Globus pallidus (tissue), 1 donor: ENCODE results near the gene RDH12.
"Not testable (repeated sequence)": the region's sequence is repeated elsewhere in the genome, so short reads cannot be mapped to it uniquely, and the experiment has no call there.

ENCODE experiments used
- DNase-seq: peaks from one replicate; pipeline ENCODE4 v3.0.0-alpha.2; 2015; ENCODE audit warnings: low spot score

The RDH12 gene

GRCh38 chr14:67705211-67705610, 3.5 kb downstream of the RDH12 start:
- DNase-seq = peak; percentile 8

GRCh38 chr14:67709346-67709745, 7.7 kb downstream of the RDH12 start:
- DNase-seq = not testable (repeated sequence)

- not testable (repeated sequence) for DNase-seq
Measured at GRCh38 chr14:67709796-67710195, 8.1 kb downstream of the RDH12 start.

GRCh38 chr14:67710209-67710608, 8.5 kb downstream of the RDH12 start:
- no peak for DNase-seq

GRCh38 chr14:67717048-67717447, 15.4 kb downstream of the RDH12 start:
- no peak for DNase-seq

GRCh38 chr14:67718265-67718664, 16.6 kb downstream of the RDH12 start:
- no peak for DNase-seq

GRCh38 chr14:67719385-67719784, 17.7 kb downstream of the RDH12 start:
- not testable (repeated sequence) for DNase-seq

GRCh38 chr14:67719866-67720265, 18.2 kb downstream of the RDH12 start:
- DNase-seq = no peak

GRCh38 chr14:67721875-67722274, 20.2 kb downstream of the RDH12 start:
- DNase-seq = no peak

GRCh38 chr14:67722293-67722692, 20.6 kb downstream of the RDH12 start:
- peak; percentile 39 for DNase-seq

GRCh38 chr14:67725171-67725570, 23.5 kb downstream of the RDH12 start:
- DNase-seq = no peak

GRCh38 chr14:67727361-67727760, 25.7 kb downstream of the RDH12 start:
- no peak for DNase-seq

- no peak for DNase-seq
Measured at GRCh38 chr14:67728258-67728657, 26.6 kb downstream of the RDH12 start.

- DNase-seq = no peak
Measured at GRCh38 chr14:67729072-67729885, 27.6 kb downstream of the RDH12 start.

GRCh38 chr14:67733616-67734015, 31.9 kb downstream of the RDH12 start:
- DNase-seq = no peak

- DNase-seq = no peak
Measured at GRCh38 chr14:67734675-67735074, 33.0 kb downstream of the RDH12 start.

- DNase-seq = no peak
Measured at GRCh38 chr14:67735336-67736147, 33.9 kb downstream of the RDH12 start.

- no peak for DNase-seq
Measured at GRCh38 chr14:67736771-67737170, 35.1 kb downstream of the RDH12 start.

GRCh38 chr14:67738740-67739504, 37.2 kb downstream of the RDH12 start:
- no peak for DNase-seq

GRCh38 chr14:67744046-67744445, 42.4 kb downstream of the RDH12 start:
- no peak for DNase-seq

- no peak for DNase-seq
Measured at GRCh38 chr14:67746927-67747326, 45.2 kb downstream of the RDH12 start.

GRCh38 chr14:67748312-67748711, 46.6 kb downstream of the RDH12 start:
- no peak for DNase-seq
